G401 (cell line): Measurements from ENCODE around the gene MAFG. TPM values are rescaled to one million over a fixed set of nuclear protein-coding genes. Genes with fewer than 3 reads are reported as not detected.

Source experiments
- DNase-seq: peaks from one replicate; pipeline ENCODE4 v3.0.0-alpha.2; 2015; ENCODE audit warnings: low spot score
- in situ Hi-C: cut with HindIII; loops from 2 replicates; pipeline ENCODE4 v1.10.0; 2016; ENCODE audit warnings: low sequenced_read_pairs, mixed read lengths
- total RNA-seq: library from RNA; depleted of rRNA; stranded (reverse); fragments of >200 nt; shearing (Covaris generic); gene quantifications from 2 replicates; pipeline ENCODE4 v1.2.3, GENCODE V29; 2014; rRNA removed

Gene MAFG
- total RNA-seq, 1 experiment from 2014 or later: 15.6 TPM

GRCh38 chr17:81884520-81884919, 43.0 kb downstream of the MAFG start:
- DNase-seq: no peak
- in situ Hi-C loops: no loop called here

- in situ Hi-C loops: no loop called here
- no peak for DNase-seq
These were observed 48.4 kb downstream of the MAFG start for GRCh38 chr17:81879121-81879520.

- in situ Hi-C loops: no loop called here
These were observed 49.2 kb downstream of the MAFG start for GRCh38 chr17:81878294-81878693.

GRCh38 chr17:81877569-81877968, 50.0 kb downstream of the MAFG start:
- in situ Hi-C loops: no loop called here

More at GRCh38 chr17:81878294-81878693, 49.2 kb downstream of the MAFG start:
- DNase-seq: no peak

GRCh38 chr17:81871387-81872230, 55.9 kb downstream of the MAFG start:
- in situ Hi-C loops: no loop called here
- peak; percentile 83 for DNase-seq

More at GRCh38 chr17:81877569-81877968, 50.0 kb downstream of the MAFG start:
- no peak for DNase-seq

GRCh38 chr17:81870981-81871386, 56.6 kb downstream of the MAFG start, which contains the start of gene ARHGDIA:
ARHGDIA (minus strand) TSS chr17:81871337; CDS start chr17:81869930, 1,407 bp downstream.
- in situ Hi-C loops: no loop called here

GRCh38 chr17:81870131-81870980, 57.2 kb downstream of the MAFG start:
- no peak for DNase-seq
- in situ Hi-C loops: no loop called here

More at GRCh38 chr17:81870981-81871386, 56.6 kb downstream of the MAFG start, which contains the start of gene ARHGDIA:
- DNase-seq: no peak

- in situ Hi-C loops: no loop called here
These were observed 58.1 kb downstream of the MAFG start for GRCh38 chr17:81869221-81870130.

GRCh38 chr17:81868674-81869220, 58.8 kb downstream of the MAFG start:
- in situ Hi-C loops: no loop called here
- no peak for DNase-seq

More at GRCh38 chr17:81869221-81870130, 58.1 kb downstream of the MAFG start:
- peak; percentile 33 for DNase-seq

Other genes starting within 250 kb of the MAFG start
- 64.2 and 77.4 TPM in 2 replicates for gene ARL16, start 243.9 kb downstream of the MAFG start, total RNA-seq
- gene HGS, start 243.7 kb downstream of the MAFG start, total RNA-seq: 85.0 and 88.7 TPM in 2 replicates
- 238 and 244 TPM in 2 replicates for gene MRPL12, start 224.4 kb downstream of the MAFG start, total RNA-seq
- 72.3 and 73.9 TPM in 2 replicates for gene SLC25A10, start 215.5 kb downstream of the MAFG start, total RNA-seq
- gene GCGR, start 123.6 kb downstream of the MAFG start, total RNA-seq: 0.61 TPM in 1 of 2 replicates, not detected in the other
- 130 and 133 TPM in 2 replicates for gene MCRIP1, start 94.4 kb downstream of the MAFG start, total RNA-seq
- 0.31 TPM in 1 of 2 replicates, not detected in the other for gene PPP1R27, start 92.7 kb downstream of the MAFG start, total RNA-seq
- 310 and 320 TPM in 2 replicates for gene P4HB, start 67.2 kb downstream of the MAFG start, total RNA-seq
- 183 and 209 TPM in 2 replicates for gene ARHGDIA, start 56.4 kb downstream of the MAFG start, total RNA-seq
- gene ALYREF, start 36.1 kb downstream of the MAFG start, total RNA-seq: 379 and 407 TPM in 2 replicates
- gene ANAPC11, start 36.0 kb downstream of the MAFG start, total RNA-seq: 194 and 216 TPM in 2 replicates
- gene NPB, start 25.5 kb downstream of the MAFG start, total RNA-seq: 0.41 and 0.74 TPM in 2 replicates
- gene PCYT2, start 16.3 kb downstream of the MAFG start, total RNA-seq: 41.8 and 60.0 TPM in 2 replicates
- 15.4 and 17.6 TPM in 2 replicates for gene SIRT7, start 9.6 kb downstream of the MAFG start, total RNA-seq
- 112 and 119 TPM in 2 replicates for gene PYCR1, start 9.6 kb upstream of the MAFG start, total RNA-seq
- not detected in 2 replicates for gene MYADML2, start 19.5 kb upstream of the MAFG start, total RNA-seq
- gene NOTUM, start 33.5 kb upstream of the MAFG start, total RNA-seq: 2.5 and 4.5 TPM in 2 replicates
- 37.6 and 42.0 TPM in 2 replicates for gene ASPSCR1, start 49.9 kb upstream of the MAFG start, total RNA-seq
- 57.8 and 109 TPM in 2 replicates for gene CENPX, start 95.1 kb upstream of the MAFG start, total RNA-seq
- 21.2 and 25.1 TPM in 2 replicates for gene LRRC45, start 95.6 kb upstream of the MAFG start, total RNA-seq
- 176 and 261 TPM in 2 replicates for gene RAC3, start 103.9 kb upstream of the MAFG start, total RNA-seq
- 131 and 135 TPM in 2 replicates for gene DCXR, start 110.0 kb upstream of the MAFG start, total RNA-seq
- gene RFNG, start 124.1 kb upstream of the MAFG start, total RNA-seq: 41.2 and 41.5 TPM in 2 replicates
- gene GPS1, start 124.2 kb upstream of the MAFG start, total RNA-seq: 129 and 153 TPM in 2 replicates
- gene DUS1L, start 138.1 kb upstream of the MAFG start, total RNA-seq: 140 and 144 TPM in 2 replicates
- 333 and 346 TPM in 2 replicates for gene FASN, start 170.5 kb upstream of the MAFG start, total RNA-seq